Loucy (cell line): ENCODE data around the gene SPATA32.

Source experiments
- CTCF ChIP-seq: fragments of 200-600 bp; sonication (generic); conservative IDR thresholded peaks from 2 replicates; pipeline ENCODE4 v1.5.1; 2014; ENCODE audit warnings: mild to moderate bottlenecking, antibody characterized with exemption, low read length
- EZH2phosphoT487 ChIP-seq: fragments of 200-600 bp; IDR thresholded peaks from 2 replicates; pipeline ENCODE4 v1.6.1; 2018; ENCODE audit warnings: antibody characterized with exemption, mild to moderate bottlenecking, moderate library complexity, borderline replicate concordance

- TF ChIP-seq CTCF = no peak
- TF ChIP-seq EZH2phosphoT487 = no peak
These were observed 24.2 kb downstream of the SPATA32 start for GRCh38 chr17:45237686-45238085.
